ENCODE measurements around the gene MAP2K5. TPM values are rescaled to one million over a fixed set of nuclear protein-coding genes. Genes with fewer than 3 reads are reported as not detected.

The MAP2K5 gene
- total and polyA plus RNA-seq, 9 of the 15 experiments (the other 6 are each of a cell fraction or from before 2014, with no cell fraction given), result 0.41 to 16.5 (median 7.5) TPM

DNA sequence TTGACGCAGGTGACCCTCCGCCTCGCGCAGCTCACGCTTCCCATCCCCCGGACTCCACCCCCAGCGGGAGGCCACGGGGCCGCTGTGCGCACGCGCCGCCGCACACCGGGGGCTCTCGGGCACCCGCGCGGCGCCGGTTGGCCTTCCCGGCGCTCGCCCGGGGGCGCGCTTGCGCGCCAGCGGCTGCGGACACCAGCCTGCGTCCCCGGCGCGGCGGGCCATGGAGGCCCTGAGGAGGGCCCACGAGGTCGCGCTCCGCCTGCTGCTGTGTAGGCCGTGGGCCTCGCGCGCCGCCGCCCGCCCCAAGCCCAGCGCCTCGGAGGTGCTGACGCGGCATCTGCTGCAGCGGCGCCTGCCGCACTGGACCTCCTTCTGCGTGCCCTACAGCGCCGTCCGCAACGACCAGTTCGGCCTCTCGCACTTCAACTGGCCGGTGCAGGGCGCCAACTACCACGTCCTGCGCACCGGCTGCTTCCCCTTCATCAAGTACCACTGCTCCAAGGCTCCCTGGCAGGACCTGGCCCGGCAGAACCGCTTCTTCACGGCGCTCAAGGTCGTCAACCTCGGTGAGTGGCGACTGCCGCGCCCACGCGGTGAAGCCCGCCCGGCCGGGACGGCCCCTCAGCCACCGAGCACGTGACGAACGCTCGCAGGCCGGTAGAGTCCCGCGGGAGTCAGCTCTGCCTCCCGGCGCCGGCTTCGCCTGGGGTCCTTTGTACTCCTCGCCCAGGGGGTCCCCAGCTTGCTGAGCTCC, 21.3 kb upstream of the MAP2K5 start, which contains the start of gene C15orf61 (continued):
- TF ChIP-seq ZBTB49 (CRISPR knock-in tag; IDR thresholded peaks at IDR 0.05; ENCODE audit: borderline replicate concordance) (peak; percentile 91), CAMTA2 (CRISPR knock-in tag; conservative IDR thresholded peaks at IDR 0.05) (0 out of 2 replicates have a peak, but pooled peaks have one; percentile 11), ZNF780A (CRISPR knock-in tag; IDR thresholded peaks at IDR 0.05) (no peak), C11orf30 (IDR thresholded peaks at IDR 0.05; ENCODE audit: low read depth) (peak; percentile 86), MGA (IDR thresholded peaks at IDR 0.05) (peak; percentile 97), PTTG1 (tag; IDR thresholded peaks at IDR 0.05; ENCODE audit: low read depth) (no peak), ZNF121 (CRISPR knock-in tag; conservative IDR thresholded peaks at IDR 0.05) (no peak; the same call in 1 of the 2 replicates), DDX20 (tag; IDR thresholded peaks at IDR 0.05; ENCODE audit: low read depth) (no peak), FOXP1 (CRISPR knock-in tag; IDR thresholded peaks at IDR 0.05) (peak; percentile 95; the same call in 1 of the 2 replicates), ATF2 (CRISPR knock-in tag; IDR thresholded peaks at IDR 0.05) (no peak), ZNF444 (CRISPR knock-in tag; IDR thresholded peaks at IDR 0.05) (no peak)
